ENCODE data around the gene ALDH16A1. TPM values are rescaled to one million over a fixed set of nuclear protein-coding genes. Genes with fewer than 3 reads are reported as not detected.

Gene ALDH16A1
- total RNA-seq, 1 donor from 2014 or later: 46.0 TPM

DNA sequence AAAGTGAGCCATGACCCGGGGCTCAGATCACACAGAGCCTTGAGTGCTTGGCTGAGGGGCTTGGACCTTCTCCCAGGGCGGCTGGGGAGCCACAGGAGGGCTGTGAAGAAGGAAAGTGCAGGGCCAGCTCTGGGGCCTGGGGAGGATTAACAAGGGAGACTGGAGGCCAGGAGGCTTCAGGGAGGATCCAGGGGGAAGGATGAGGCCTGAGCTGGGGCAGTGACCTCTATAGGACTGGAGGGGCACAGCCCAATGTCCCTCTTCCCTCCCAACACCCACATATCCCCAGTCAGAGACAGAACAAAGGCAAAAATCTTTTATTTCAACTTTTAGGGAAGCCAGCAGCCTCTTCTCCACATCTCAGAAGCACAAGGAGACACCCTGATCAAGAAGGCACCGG lies 7.0 kb upstream of the ALDH16A1 start:
- Mint-ChIP-seq H3K36me3 (ENCODE audit: insufficient read depth) (peaks cover 7% of the 10 kb centered on the region), H3K27ac (peak overlapping the region; percentile 79), H3K27me3 (peaks cover 14% of the 10 kb centered on the region), H3K4me1 (ENCODE audit: low read depth) (peaks cover 4% of the 10 kb centered on the region), H3K9me3 (ENCODE audit: low read depth) (no peaks in the 10 kb centered on the region), H3K4me3 (ENCODE audit: low read depth) (no peak overlapping the region)
- TF ChIP-seq, protein P1, sequence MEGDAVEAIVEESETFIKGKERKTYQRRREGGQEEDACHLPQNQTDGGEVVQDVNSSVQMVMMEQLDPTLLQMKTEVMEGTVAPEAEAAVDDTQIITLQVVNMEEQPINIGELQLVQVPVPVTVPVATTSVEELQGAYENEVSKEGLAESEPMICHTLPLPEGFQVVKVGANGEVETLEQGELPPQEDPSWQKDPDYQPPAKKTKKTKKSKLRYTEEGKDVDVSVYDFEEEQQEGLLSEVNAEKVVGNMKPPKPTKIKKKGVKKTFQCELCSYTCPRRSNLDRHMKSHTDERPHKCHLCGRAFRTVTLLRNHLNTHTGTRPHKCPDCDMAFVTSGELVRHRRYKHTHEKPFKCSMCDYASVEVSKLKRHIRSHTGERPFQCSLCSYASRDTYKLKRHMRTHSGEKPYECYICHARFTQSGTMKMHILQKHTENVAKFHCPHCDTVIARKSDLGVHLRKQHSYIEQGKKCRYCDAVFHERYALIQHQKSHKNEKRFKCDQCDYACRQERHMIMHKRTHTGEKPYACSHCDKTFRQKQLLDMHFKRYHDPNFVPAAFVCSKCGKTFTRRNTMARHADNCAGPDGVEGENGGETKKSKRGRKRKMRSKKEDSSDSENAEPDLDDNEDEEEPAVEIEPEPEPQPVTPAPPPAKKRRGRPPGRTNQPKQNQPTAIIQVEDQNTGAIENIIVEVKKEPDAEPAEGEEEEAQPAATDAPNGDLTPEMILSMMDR (IDR thresholded peaks at IDR 0.05; ENCODE audit: unreplicated experiment): no peak
- DNase-seq (ENCODE audit: low spot score, unreplicated experiment): no peak

DNA sequence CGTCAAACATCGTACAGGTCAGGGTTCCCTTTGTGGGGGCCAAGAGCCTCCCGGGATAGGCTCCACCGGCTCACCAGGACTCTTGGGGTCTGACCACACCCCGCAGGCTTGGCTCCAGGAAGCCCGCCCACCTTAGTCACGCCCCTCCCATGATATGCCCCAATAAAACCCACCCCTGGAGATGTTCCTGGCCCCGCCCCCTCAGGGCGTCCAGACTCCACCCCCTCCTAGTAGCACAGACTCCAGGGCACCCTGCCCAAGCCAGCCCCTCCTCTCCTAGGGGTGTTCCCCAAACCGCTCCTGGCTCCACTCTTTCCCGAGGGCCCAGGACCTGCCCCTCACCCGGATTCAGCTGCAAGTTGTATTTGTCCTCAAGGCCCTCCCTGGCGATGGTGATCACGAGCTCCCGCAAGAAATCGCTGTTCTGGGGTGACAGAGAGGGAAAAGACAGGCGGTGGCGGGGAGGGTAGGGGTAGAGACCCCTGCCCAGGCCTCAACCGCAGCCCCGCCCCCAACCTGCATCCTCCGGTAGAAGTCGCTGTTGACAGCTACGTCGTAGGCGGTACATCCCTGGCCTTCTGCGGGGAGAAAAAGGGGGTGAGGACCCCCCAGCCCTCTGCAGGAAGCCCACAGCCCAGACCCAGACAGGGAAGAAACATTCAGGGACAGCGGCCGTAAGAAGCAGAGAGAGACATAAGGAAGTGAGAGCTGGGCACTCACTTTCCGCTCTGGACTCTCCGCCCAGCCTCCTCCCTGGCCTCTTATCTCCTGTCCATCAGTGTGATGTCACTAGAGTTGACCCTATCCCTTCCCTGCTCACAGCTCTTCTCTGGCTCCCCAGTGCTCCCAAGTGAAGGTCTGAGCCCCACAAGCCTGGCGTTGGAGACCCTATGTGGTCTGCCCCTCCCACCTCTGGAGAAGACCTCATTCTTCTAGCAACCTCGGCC lies 5.3 kb upstream of the ALDH16A1 start:
- Mint-ChIP-seq H3K4me1 (ENCODE audit: low read depth) (peaks cover 7% of the 10 kb centered on the region), H3K27ac (no peak overlapping the region), H3K9me3 (ENCODE audit: low read depth) (no peaks in the 10 kb centered on the region), H3K4me3 (ENCODE audit: low read depth) (no peak overlapping the region), H3K27me3 (no peaks in the 10 kb centered on the region), H3K36me3 (ENCODE audit: insufficient read depth) (peaks cover 7% of the 10 kb centered on the region)
- TF ChIP-seq, protein P1 (IDR thresholded peaks at IDR 0.05; ENCODE audit: unreplicated experiment): no peak
- no peak for DNase-seq (ENCODE audit: low spot score, unreplicated experiment)

DNA sequence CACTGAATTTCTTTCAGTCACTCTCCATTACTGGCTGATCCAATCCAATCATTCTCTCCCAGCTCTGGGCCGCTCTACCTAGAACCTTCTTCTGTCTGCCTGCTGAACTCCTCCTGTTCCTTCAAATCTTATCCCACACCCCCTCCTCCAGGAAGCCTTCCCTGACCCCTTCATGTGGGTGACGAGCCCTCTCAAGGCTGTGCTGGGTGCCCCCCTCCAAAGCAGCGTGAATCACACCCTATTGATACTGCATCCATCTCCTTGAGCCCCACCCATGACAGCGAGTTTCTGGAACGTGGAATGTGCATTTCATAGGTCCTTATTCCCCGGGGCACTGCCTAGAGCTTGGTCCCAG lies 4.6 kb upstream of the ALDH16A1 start:
- peaks cover 7% of the 10 kb centered on the region for H3K36me3 Mint-ChIP-seq (ENCODE audit: insufficient read depth)
- no peak for DNase-seq (ENCODE audit: low spot score, unreplicated experiment)
- no peaks in the 10 kb centered on the region for H3K27me3 Mint-ChIP-seq
- H3K9me3 Mint-ChIP-seq (ENCODE audit: low read depth): no peaks in the 10 kb centered on the region
- H3K4me1 Mint-ChIP-seq (ENCODE audit: low read depth): peaks cover 7% of the 10 kb centered on the region
- H3K4me3 Mint-ChIP-seq (ENCODE audit: low read depth): peak overlapping the region; percentile 47
- TF ChIP-seq, protein P1 (IDR thresholded peaks at IDR 0.05; ENCODE audit: unreplicated experiment): no peak
- no peak overlapping the region for H3K27ac Mint-ChIP-seq

DNA sequence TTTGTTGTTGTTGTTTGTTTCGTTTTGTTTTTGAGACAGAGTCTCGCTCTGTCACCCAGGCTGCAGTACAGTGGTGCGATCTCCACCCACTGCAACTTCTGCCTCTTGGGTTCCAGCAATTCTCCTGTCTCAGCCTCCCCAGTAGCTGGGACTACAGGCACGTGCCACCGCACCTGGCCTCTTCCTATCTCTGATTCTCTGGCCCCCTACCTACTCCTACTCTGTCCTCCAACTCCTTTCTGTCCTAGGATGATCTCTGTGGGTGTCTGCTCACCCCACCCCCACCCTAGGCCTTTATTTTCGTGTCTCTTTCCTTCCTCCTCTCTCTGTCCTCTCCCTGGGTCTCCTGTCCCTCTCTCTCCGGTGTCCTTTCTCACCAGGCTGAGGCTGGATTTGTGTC lies 2.6 kb upstream of the ALDH16A1 start:
- peak overlapping the region; percentile 26 for H3K27ac Mint-ChIP-seq
- no peaks in the 10 kb centered on the region for H3K9me3 Mint-ChIP-seq (ENCODE audit: low read depth)
- peaks cover 7% of the 10 kb centered on the region for H3K36me3 Mint-ChIP-seq (ENCODE audit: insufficient read depth)
- TF ChIP-seq, protein P1 (IDR thresholded peaks at IDR 0.05; ENCODE audit: unreplicated experiment): no peak
- no peaks in the 10 kb centered on the region for H3K27me3 Mint-ChIP-seq
- peak overlapping the region; percentile 83 for H3K4me3 Mint-ChIP-seq (ENCODE audit: low read depth)
- DNase-seq (ENCODE audit: low spot score, unreplicated experiment): no peak
- peaks cover 13% of the 10 kb centered on the region for H3K4me1 Mint-ChIP-seq (ENCODE audit: low read depth)

DNA sequence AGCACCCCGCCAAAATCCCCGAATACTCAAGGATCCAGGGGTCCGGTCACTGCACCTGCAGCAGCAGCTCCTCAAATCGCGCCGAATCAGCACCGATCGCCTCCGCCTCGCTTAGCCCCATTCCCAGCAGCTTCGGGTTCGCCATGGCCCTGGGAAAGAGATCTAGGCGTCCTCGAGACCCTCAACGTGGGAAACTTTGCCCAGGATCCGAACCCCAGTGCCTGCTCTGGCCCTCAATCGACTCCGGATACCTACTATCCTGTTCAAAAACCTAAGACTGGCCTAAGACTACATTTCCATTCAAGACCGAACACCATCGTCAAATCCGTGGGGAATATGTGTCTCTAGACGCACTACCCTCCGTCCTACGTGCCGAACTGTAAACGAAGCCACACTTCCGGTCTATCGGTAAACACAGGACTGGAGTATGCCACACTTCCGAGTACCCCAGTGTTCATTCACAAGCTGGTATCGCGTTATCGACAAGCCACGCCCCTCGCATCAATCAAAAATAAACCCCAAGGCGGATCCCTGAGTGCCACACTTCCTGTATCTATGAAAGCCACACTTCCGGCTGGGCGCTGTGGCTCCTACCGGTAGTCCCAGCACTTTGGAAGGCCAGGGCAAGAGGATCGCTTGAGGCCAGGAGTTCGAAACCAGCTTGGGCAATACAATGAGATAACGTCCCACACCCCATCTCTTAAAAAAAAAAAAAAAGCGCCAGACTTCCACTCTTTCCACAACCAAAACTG lies 1.4 kb upstream of the ALDH16A1 start, which contains the start of gene PIH1D1:
Gene PIH1D1, minus strand, starts transcription at position 385 of the 752 bp plus-strand sequence. Its CDS starts 240 bp downstream, at position 145.
- Mint-ChIP-seq H3K36me3 (ENCODE audit: insufficient read depth) (peaks cover 6% of the 10 kb centered on the region), H3K9me3 (ENCODE audit: low read depth) (no peaks in the 10 kb centered on the region), H3K27me3 (no peaks in the 10 kb centered on the region), H3K27ac (peak within 1 kb of the TSS; percentile 99), H3K4me3 (ENCODE audit: low read depth) (peak within 1 kb of the TSS; percentile 83), H3K4me1 (ENCODE audit: low read depth) (peaks cover 13% of the 10 kb centered on the region)
- TF ChIP-seq, protein P1 (IDR thresholded peaks at IDR 0.05; ENCODE audit: unreplicated experiment): peak; percentile 31
- DNase-seq (ENCODE audit: low spot score, unreplicated experiment): peak; percentile 85

All from progenitor cell of endocrine pancreas (in vitro differentiated cells).